Sigmoid colon (tissue), 4 donors: Measurements from ENCODE around the gene LDLRAD3.

Experiments
- CTCF ChIP-seq, 4 experiments: fragments of 450-650 bp in 3 of 4; fragments of 200-600 bp in 1 of 4; IDR thresholded peaks; one replicate each; pipeline ENCODE4 v1.5.1; 2016 to 2019; ENCODE audit warnings: antibody characterized with exemption in 4 of 4, mild to moderate bottlenecking in 3 of 4, moderate library complexity in 2 of 4
- EP300 ChIP-seq, 4 donors: sonication (generic); formaldehyde crosslinking; IDR thresholded peaks; one replicate each; pipeline ENCODE4 v1.6.1; 2017; ENCODE audit warnings: antibody characterized with exemption in 4 of 4
- POLR2A ChIP-seq, 2 donors: fragments of 450-650 bp; IDR thresholded peaks; one replicate each; pipeline ENCODE4 v1.6.1; 2016; ENCODE audit warnings: antibody characterized with exemption in 2 of 2, mild to moderate bottlenecking in 2 of 2, moderate library complexity in 2 of 2
- POLR2AphosphoS5 ChIP-seq, 4 donors: sonication (generic); formaldehyde crosslinking; IDR thresholded peaks; one replicate each; pipeline ENCODE4 v1.6.1; 2017; ENCODE audit warnings: antibody characterized with exemption in 4 of 4

GRCh38 chr11:36121054-36121453, 177.2 kb downstream of the LDLRAD3 start:
- TF ChIP-seq POLR2A (IDR thresholded peaks at IDR 0.05) (no peak), CTCF (IDR thresholded peaks at IDR 0.05) (no peak), EP300 (IDR thresholded peaks at IDR 0.05) (no peak), POLR2AphosphoS5 (IDR thresholded peaks at IDR 0.05) (no peak)
